HepG2 (cell line): ENCODE measurements around the gene MTARC1. TPM values are rescaled to one million over a fixed set of nuclear protein-coding genes. Genes with fewer than 3 reads are reported as not detected.
A peak's percentile ranks its signal among the peaks of the same experiment; 100 is the strongest.

Source experiments
- BCL6 ChIP-seq: IDR thresholded peaks from 2 replicates; pipeline ENCODE4 v1.6.1; 2016; ENCODE audit warnings: missing genetic modification reagents, missing compliant biosample characterization
- CHD4 ChIP-seq: fragments of 200-600 bp; sonication (generic); IDR thresholded peaks from 2 replicates; pipeline ENCODE4 v1.7.0; 2017; ENCODE audit warnings: mild to moderate bottlenecking, low read length, borderline replicate concordance
- CREB1 ChIP-seq, 2 experiments: fragments of 450-650 bp in 1 of 2; IDR thresholded peaks; 2 replicates each; pipeline ENCODE4 v1.6.1; 2016 to 2017; ENCODE audit warnings: control low read depth in 1 of 2, mild to moderate bottlenecking in 1 of 2, missing compliant biosample characterization in 1 of 2, missing genetic modification characterization in 1 of 2
- HDAC2 ChIP-seq: sonication (generic); formaldehyde crosslinking; IDR thresholded peaks from 2 replicates; pipeline ENCODE4 v1.4.0; 2020; ENCODE audit warnings: missing genetic modification reagents
- PITX1 ChIP-seq: sonication (generic); formaldehyde crosslinking; IDR thresholded peaks from 2 replicates; pipeline ENCODE4 v1.5.1; 2020; ENCODE audit warnings: mild to moderate bottlenecking, missing genetic modification reagents
- SKI ChIP-seq: fragments of 450-650 bp; IDR thresholded peaks from one replicate; pipeline ENCODE4 v1.6.1; 2018; ENCODE audit warnings: mild to moderate bottlenecking; ENCODE audit not compliant: partially characterized antibody
- TEAD3 ChIP-seq: optimal IDR thresholded peaks from 2 replicates; pipeline ENCODE3; 2016; ENCODE audit warnings: borderline replicate concordance
- ZMYM2 ChIP-seq: sonication (generic); formaldehyde crosslinking; IDR thresholded peaks from 2 replicates; pipeline ENCODE4 v1.8.0; 2022; ENCODE audit warnings: mild to moderate bottlenecking, missing genetic modification reagents
- ZNF264 ChIP-seq: sonication (generic); formaldehyde crosslinking; IDR thresholded peaks from 2 replicates; pipeline ENCODE4 v1.4.0; 2020; ENCODE audit warnings: missing genetic modification reagents
- ZNF275 ChIP-seq: sonication (generic); formaldehyde crosslinking; IDR thresholded peaks from 2 replicates; pipeline ENCODE4 v1.8.0; 2022; ENCODE audit warnings: missing genetic modification reagents, mild to moderate bottlenecking, inconsistent platforms, borderline replicate concordance
- ZNF280D ChIP-seq: sonication (generic); formaldehyde crosslinking; IDR thresholded peaks from 2 replicates; pipeline ENCODE4 v1.5.1; 2020; ENCODE audit warnings: mild to moderate bottlenecking, missing genetic modification reagents
- polyA plus RNA-seq, 8 experiments: library from polyadenylated mRNA; depleted of rRNA in 3 of 8; stranded (reverse) in 7 of 8; unstranded in 1 of 8; fragments of >200 nt; fragmentation: Illumina TruSeq in 4 of 8; extraction: Trizol in 4 of 8; gene quantifications; 2 replicates each; pipeline versions ENCODE4 v1.2.1 to v1.2.3, GENCODE V29; 2011 to 2016; ENCODE audit warnings: low read depth in 4 of 8, missing spikeins in 1 of 8, mixed read lengths in 1 of 8; ENCODE audit not compliant: insufficient read depth in 1 of 8
- total RNA-seq, 5 experiments: library from RNA; depleted of rRNA; stranded (reverse); fragments of >200 nt; fragmentation: Illumina TruSeq; extraction: Trizol; gene quantifications; 2 replicates each; pipeline ENCODE4 v1.2.3, GENCODE V29; 2016; ENCODE audit warnings: low read depth in 1 of 5
- TF ChIP-seq, protein P1 (sequence below): sonication (generic); formaldehyde crosslinking; IDR thresholded peaks from 2 replicates; pipeline ENCODE4 v1.4.0; 2020; ENCODE audit warnings: missing genetic modification reagents, borderline replicate concordance
- TF ChIP-seq, protein P2 (sequence below): sonication (generic); formaldehyde crosslinking; conservative IDR thresholded peaks from 2 replicates; pipeline ENCODE4 v1.8.0; 2022; ENCODE audit warnings: mild to moderate bottlenecking, moderate library complexity, missing genetic modification reagents
- TF ChIP-seq, protein P3 (sequence below): sonication (generic); formaldehyde crosslinking; IDR thresholded peaks from 2 replicates; pipeline ENCODE4 v1.4.0; 2020; ENCODE audit warnings: missing genetic modification reagents

The MTARC1 gene
- total and polyA plus RNA-seq, 2 of the 13 experiments (the other 11 are each of a cell fraction or from before 2014, with no cell fraction given): 19.4 to 106 TPM

- TF ChIP-seq, protein P1, sequence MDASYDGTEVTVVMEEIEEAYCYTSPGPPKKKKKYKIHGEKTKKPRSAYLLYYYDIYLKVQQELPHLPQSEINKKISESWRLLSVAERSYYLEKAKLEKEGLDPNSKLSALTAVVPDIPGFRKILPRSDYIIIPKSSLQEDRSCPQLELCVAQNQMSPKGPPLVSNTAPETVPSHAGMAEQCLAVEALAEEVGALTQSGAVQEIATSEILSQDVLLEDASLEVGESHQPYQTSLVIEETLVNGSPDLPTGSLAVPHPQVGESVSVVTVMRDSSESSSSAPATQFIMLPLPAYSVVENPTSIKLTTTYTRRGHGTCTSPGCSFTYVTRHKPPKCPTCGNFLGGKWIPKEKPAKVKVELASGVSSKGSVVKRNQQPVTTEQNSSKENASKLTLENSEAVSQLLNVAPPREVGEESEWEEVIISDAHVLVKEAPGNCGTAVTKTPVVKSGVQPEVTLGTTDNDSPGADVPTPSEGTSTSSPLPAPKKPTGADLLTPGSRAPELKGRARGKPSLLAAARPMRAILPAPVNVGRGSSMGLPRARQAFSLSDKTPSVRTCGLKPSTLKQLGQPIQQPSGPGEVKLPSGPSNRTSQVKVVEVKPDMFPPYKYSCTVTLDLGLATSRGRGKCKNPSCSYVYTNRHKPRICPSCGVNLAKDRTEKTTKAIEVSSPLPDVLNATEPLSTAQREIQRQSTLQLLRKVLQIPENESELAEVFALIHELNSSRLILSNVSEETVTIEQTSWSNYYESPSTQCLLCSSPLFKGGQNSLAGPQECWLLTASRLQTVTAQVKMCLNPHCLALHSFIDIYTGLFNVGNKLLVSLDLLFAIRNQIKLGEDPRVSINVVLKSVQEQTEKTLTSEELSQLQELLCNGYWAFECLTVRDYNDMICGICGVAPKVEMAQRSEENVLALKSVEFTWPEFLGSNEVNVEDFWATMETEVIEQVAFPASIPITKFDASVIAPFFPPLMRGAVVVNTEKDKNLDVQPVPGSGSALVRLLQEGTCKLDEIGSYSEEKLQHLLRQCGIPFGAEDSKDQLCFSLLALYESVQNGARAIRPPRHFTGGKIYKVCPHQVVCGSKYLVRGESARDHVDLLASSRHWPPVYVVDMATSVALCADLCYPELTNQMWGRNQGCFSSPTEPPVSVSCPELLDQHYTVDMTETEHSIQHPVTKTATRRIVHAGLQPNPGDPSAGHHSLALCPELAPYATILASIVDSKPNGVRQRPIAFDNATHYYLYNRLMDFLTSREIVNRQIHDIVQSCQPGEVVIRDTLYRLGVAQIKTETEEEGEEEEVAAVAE (CRISPR knock-in tag): 0 out of 2 replicates have a peak, but pooled peaks have one; percentile 27
- TF ChIP-seq, protein P2, sequence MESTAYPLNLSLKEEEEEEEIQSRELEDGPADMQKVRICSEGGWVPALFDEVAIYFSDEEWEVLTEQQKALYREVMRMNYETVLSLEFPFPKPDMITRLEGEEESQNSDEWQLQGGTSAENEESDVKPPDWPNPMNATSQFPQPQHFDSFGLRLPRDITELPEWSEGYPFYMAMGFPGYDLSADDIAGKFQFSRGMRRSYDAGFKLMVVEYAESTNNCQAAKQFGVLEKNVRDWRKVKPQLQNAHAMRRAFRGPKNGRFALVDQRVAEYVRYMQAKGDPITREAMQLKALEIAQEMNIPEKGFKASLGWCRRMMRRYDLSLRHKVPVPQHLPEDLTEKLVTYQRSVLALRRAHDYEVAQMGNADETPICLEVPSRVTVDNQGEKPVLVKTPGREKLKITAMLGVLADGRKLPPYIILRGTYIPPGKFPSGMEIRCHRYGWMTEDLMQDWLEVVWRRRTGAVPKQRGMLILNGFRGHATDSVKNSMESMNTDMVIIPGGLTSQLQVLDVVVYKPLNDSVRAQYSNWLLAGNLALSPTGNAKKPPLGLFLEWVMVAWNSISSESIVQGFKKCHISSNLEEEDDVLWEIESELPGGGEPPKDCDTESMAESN: peak; percentile 57; the same call in 1 of the 2 replicates
- TF ChIP-seq ZNF280D (CRISPR knock-in tag) (0 out of 2 replicates have a peak, but pooled peaks have one; percentile 44), BCL6 (peak; percentile 60; the same call in 1 of the 2 replicates), ZMYM2 (CRISPR knock-in tag) (0 out of 2 replicates have a peak, but pooled peaks have one; percentile 8), TEAD3 (CRISPR knock-in tag) (peak; percentile 13), CREB1 (IDR thresholded peaks at IDR 0.05) (no peak), CREB1 (CRISPR knock-in tag; IDR thresholded peaks at IDR 0.05) (0 out of 2 replicates have a peak, but pooled peaks have one; percentile 44), HDAC2 (0 out of 2 replicates have a peak, but pooled peaks have one; percentile 16), ZNF275 (CRISPR knock-in tag) (no peak), PITX1 (CRISPR knock-in tag) (0 out of 2 replicates have a peak, but pooled peaks have one; percentile 27), CHD4 (0 out of 2 replicates have a peak, but pooled peaks have one; percentile 53), SKI (peak; percentile 43), ZNF264 (CRISPR knock-in tag) (no peak)
- TF ChIP-seq, protein P3, sequence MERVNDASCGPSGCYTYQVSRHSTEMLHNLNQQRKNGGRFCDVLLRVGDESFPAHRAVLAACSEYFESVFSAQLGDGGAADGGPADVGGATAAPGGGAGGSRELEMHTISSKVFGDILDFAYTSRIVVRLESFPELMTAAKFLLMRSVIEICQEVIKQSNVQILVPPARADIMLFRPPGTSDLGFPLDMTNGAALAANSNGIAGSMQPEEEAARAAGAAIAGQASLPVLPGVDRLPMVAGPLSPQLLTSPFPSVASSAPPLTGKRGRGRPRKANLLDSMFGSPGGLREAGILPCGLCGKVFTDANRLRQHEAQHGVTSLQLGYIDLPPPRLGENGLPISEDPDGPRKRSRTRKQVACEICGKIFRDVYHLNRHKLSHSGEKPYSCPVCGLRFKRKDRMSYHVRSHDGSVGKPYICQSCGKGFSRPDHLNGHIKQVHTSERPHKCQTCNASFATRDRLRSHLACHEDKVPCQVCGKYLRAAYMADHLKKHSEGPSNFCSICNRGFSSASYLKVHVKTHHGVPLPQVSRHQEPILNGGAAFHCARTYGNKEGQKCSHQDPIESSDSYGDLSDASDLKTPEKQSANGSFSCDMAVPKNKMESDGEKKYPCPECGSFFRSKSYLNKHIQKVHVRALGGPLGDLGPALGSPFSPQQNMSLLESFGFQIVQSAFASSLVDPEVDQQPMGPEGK: peak; percentile 29; the same call in 1 of the 2 replicates
These were observed 18.5 kb upstream of the MTARC1 start (continued) for GRCh38 chr1:220768126-220768601.
